OCI-M1 (cell line): Measurements from ENCODE around the gene VPS52.
A peak's percentile ranks its signal among the peaks of the same experiment; 100 is the strongest.
"Not testable (repeated sequence)": the region's sequence is repeated elsewhere in the genome, so short reads cannot be mapped to it uniquely, and the experiment has no call there.

Experiments used
- DNase-seq: peaks from one replicate; lab custom pipeline; 2025; lab: John Stamatoyannopoulos, UW

Gene VPS52

DNA sequence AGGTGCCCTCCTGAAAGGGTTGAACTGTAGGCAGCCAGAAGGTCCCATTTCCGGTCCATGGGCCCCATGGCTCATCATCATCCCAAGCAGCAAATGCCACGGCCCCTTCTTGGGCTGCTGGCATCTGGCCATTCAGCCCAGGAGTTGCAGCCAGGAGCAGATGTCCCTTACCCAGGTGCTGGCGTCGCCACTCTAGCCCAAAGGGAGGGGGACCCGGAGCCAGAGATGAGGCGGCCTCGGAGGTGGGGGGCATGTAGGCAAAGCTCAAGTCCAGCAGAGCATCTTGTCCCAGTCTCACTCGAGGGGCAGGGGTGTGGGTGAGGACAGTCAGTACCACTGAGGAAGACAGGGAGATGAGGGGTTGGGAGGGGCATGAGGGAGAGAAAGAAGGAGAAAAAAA is 33.4 kb upstream of the VPS52 start:
- DNase-seq, result no peak

DNA sequence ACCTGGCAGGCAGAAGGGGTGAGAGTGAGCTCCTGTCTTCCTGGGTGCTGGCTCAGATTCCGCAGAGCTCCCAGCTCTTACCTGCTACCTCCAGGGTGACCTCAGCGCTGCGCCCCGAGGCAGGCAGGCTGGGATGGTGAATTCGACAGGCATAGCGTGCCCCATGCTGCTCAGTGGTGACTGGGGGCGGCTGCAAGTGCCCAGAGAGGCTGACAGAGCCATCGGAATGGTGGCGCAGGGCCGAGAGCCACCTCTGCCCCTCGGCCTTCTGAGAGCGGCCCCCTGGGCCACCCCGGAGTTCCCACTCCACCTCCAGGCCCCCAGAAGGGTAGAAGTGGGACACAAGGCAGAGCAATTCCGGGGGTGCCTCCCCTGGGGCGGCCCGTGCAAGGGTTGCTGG is 32.5 kb upstream of the VPS52 start:
- no peak for DNase-seq

- no peak for DNase-seq
Measured at GRCh38 chr6:33301877-33302276, 30.2 kb upstream of the VPS52 start.

- DNase-seq, result peak; percentile 99
Measured at GRCh38 chr6:33299237-33299944, 27.7 kb upstream of the VPS52 start.

GRCh38 chr6:33298773-33299236 is 27.1 kb upstream of the VPS52 start, which contains the start of gene RGL2:
Gene RGL2, minus strand, starts transcription at chr6:33298942. Its CDS starts 332 bp downstream, at chr6:33298610.
- peak; percentile 93 for DNase-seq

GRCh38 chr6:33297956-33298772 is 26.5 kb upstream of the VPS52 start:
- peak; percentile 85 for DNase-seq

DNA sequence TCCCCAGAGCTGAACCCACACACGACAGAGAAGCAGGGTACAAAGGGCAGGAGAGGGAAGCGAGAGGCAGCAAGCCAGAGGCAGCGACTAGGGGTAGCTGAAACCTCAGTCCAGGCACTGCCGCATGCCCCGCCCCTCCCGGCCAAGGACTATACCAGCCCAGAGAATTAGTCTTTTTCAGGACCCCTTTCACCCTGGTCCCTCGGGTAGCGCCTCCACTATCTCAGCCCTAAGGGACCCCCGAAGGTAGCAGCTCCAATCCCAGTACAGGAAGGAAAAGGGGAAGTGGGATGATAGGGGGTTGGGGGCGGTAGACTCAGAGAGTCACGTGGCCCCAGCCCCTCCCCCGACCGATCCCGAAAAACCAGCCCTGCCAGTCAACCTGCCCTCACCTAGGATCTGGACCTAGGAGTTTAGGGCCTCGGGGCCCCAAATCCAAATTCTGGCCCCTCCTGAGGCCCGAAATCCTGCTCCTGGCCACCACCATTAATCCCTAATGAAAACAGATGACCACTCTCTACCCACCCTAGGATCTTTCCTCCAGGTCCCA is 25.8 kb upstream of the VPS52 start:
- peak; percentile 74 for DNase-seq

- DNase-seq, result no peak
Measured at GRCh38 chr6:33296797-33297405, 25.2 kb upstream of the VPS52 start.

- no peak for DNase-seq
Measured at GRCh38 chr6:33295621-33296369, 24.1 kb upstream of the VPS52 start.

DNA sequence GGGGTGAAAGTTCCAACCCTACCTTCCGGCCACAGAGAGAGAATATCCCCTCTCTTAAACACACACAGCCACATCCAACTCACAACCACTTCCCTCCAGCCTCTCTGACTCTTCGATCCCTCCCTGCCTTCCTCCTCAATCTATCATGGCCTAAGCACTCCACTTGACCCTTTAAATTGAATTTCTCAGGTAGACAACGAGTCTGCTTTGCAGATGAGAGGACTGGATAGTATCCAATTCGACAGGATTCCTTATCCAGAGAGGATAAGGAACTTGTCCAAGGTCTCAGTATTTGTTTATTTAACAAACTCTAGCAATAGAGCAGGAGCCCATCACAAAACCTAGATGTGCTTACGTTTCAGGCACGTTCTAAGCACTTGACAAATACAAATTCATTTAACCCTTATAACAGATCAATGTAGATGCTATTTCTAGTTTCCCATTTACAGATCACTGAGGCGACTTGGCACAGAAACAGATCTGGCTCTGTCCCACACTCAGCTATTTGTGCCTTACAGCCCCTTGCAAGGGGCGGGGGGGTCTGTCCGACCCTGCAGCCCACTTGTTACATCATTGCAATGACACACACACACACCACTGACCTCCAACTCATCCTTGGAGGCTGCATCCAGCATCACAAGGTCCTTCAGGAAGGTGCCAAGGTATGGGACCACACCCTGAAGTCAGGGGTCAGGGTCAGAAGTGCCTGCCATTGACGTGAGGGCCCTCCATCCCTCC is 22.6 kb upstream of the VPS52 start:
- no peak for DNase-seq

- no peak for DNase-seq
Measured at GRCh38 chr6:33292996-33293682, 21.5 kb upstream of the VPS52 start.

- DNase-seq, result no peak
Measured at GRCh38 chr6:33290459-33290858, 18.8 kb upstream of the VPS52 start.

DNA sequence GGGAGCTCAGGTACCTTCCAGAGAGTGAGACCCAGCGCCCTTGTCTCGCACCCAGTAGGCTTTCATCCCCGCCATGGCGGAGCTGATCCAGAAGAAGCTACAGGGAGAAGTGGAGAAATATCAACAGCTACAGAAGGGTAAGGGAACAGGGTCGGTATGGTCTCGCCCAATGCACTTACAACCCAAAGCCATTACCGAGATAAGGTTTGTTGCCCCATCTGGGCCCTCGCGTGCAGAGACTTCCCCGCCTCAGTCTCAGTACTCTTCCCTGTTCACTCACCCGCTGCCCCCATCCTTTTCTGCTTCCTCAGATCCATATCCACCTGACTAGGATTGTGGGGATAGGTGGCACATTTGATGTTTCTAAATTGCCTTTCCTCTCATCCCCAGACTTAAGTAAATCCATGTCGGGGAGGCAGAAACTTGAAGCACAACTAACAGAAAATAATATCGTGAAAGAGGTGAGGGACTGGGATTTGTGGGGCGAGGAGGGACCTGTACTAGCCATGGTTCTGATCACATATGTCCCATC is 18.2 kb upstream of the VPS52 start:
- peak; percentile 70 for DNase-seq

GRCh38 chr6:33288921-33289783 is 17.5 kb upstream of the VPS52 start, which contains the start of the genes PFDN6 and WDR46:
Gene PFDN6, plus strand, starts transcription at chr6:33289601. Its CDS starts 256 bp downstream, at chr6:33289857.
Gene WDR46, minus strand, starts transcription at chr6:33289239. Its CDS starts 69 bp downstream, at chr6:33289170.
- peak; percentile 98 for DNase-seq

DNA sequence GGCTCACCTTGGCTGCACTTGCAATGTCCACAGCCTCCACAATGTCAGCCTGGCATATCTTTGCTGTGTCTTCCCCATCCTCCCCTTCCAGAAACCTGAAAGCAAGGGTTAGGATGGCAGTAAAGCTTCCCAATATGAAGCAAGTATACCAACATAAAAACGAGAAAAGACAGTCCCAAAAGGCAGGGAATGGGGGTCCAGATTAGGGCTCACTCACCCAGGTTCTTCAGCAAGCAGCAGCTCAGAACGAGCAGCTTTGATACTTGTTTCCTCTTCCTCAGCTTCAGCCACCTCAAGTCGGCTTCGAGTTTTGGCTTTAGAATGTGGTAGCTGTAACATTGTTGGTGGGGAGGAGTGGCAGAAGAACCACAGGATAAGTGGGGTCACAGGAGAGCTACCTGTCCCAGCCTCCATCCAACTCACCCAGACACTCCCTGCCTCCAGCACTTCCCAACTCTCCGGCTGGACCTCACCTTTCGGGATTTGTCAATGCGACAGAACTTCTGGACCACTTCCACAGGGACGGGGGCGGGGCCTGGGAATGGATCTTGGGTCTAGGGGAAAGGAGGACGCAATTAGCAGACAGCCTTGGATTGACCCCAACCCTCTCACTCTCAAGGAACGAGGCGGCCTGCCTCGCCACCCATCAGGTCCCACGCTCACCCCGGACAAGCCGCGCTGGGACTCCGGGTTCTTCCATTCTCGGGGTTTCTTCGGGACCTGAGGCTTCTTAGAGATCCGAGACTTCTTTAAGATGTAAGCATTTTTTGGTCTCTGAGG is 16.7 kb upstream of the VPS52 start:
- DNase-seq, result no peak

DNA sequence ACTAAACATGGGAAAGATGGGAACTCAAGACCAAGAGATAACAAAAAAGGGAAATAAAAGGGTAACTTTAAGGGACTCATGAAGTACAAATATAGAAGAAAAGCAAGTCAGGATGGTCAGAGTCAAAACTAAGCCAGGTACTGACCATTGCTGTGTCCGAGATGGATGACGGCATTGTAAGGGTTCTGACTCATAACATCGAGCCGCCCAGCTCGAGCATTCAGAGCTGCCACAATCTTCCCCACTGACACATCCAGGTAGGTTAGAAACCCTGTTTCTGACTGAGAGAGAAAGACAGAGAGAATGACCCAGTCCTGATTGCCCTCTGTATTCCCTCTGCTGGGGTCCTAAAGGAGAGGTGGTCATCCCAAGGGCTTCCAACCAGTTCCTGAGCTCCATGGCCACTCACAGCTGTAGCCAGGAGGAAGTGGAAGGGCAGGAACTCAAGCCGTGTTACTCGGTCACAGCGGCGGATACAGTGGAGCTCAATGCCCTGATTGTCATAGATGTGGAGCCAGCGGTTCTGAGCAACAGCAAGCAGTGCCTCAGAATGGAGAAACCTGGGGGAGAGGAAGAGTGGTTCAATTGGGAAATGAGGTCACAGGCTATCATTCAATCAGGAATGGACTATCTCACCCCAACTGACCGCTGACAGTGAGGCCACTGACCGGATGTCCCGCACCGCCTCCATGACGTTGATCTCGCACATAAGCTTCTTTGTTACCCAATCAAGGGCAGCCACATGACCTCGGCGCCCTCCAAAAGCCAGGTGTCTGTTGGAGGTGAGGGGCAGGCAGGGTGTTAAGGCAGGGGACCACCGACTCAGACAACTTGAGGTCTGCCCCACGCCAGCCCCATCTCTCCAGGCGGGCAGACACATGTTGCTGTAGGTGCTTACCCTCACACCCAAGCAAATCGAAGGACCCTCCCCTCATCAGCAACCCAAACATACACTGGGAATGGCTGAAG is 15.6 kb upstream of the VPS52 start:
- DNase-seq, result no peak

GRCh38 chr6:33285214-33285613 is 13.5 kb upstream of the VPS52 start:
- not testable (repeated sequence) for DNase-seq
